GM18511 (cell line): ENCODE measurements around the gene TBC1D21.

Experiments
- ATAC-seq: cut with Tn5 transposase; IDR thresholded peaks from one replicate; pipeline ENCODE4 v1.9.1; 2021; ENCODE audit warnings: mild to moderate bottlenecking, moderate library complexity; ENCODE audit not compliant: unreplicated experiment

Gene TBC1D21, protein sequence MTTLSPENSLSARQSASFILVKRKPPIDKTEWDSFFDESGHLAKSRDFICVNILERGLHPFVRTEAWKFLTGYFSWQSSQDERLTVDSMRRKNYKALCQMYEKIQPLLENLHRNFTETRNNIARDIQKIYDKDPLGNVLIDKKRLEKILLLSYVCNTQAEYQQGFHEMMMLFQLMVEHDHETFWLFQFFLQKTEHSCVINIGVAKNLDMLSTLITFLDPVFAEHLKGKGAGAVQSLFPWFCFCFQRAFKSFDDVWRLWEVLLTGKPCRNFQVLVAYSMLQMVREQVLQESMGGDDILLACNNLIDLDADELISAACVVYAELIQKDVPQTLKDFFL

DNA sequence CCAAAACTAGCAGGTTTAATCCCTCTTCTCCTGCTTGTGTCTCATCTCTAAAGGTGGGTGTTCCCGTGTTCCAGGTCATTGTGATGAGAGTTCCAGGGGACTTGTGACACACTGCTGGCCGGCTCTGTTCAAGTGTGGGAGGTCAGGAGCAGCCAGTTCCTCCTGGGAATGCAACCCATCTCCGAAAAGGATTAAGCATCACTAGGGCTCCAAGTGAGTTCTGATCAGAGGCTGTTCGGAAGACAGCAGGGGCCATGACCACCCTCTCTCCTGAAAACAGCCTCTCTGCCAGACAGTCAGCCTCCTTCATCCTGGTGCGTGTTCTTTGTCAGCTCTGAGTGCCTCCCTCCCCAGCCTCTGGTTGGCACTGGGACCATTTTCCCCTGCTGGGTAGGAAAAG lies at the start of gene TBC1D21:
Gene TBC1D21 (plus strand): TSS at position 109 of the 400 bp plus-strand sequence. CDS start 146 bp downstream, at position 255.
- ATAC-seq: no peak

DNA sequence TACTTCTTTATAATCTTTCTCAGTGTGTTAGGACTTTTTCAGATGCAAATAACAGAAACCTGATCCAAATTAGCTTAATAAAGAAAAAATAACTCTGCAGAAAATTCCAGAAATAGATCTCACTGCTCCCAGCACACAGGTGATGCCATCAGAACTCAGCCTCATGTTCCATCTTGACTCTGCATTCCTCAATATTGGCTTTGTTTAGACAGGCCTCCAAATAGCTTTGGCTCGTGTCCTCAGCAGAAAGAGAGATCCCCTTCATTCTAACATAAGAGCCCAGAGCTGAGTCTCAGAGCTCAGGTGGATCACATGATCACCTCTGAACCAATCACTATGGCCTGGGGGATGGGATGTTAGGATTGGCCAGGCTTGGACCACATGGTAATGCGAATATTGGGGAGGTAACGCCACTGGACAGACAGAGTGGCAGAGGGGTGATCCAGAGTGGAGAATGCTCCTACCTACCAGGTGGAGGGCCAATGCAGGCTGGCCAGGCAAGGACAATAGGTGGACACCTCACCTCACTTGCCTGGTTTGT lies 46.6 kb upstream of the TBC1D21 start:
- ATAC-seq: no peak

DNA sequence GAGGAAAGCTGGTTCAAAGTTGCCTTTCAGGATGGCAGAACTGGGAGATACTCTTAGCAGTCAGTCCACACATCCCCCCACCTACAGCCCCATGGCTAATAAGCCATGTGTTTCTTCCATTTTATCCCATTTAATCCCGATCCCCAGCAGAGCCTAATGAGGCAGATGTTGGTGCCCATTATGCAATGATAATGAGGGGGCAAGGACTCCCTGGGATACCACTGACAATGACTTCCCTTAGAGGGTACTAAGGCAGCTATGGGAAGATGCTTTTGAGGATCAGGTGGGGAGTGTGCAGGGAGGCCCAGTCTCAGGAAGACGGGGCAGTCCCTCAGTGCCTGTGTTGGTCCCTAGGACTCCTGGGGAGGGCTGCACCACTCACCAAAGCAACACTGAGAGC lies 43.8 kb upstream of the TBC1D21 start:
- no peak for ATAC-seq

DNA sequence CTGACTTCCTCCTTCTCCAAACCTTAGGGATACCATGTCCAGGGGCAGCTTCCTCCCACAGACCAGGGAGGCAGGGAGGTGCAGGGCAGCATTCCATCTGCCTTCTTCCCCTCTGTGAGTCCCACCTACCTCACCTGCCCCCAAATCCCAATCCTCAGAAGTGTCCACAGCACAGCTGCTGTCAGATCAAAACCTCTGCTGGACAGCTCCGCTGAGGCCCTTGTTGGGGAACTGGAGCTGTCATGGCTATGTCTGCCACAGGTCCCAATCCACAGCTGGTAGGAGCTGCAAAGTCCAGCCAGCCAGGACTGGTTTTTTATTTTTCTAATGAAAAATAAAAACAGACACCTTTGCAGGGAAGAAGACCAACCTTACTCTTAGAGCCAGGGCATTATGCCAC lies 40.7 kb upstream of the TBC1D21 start:
- no peak for ATAC-seq

DNA sequence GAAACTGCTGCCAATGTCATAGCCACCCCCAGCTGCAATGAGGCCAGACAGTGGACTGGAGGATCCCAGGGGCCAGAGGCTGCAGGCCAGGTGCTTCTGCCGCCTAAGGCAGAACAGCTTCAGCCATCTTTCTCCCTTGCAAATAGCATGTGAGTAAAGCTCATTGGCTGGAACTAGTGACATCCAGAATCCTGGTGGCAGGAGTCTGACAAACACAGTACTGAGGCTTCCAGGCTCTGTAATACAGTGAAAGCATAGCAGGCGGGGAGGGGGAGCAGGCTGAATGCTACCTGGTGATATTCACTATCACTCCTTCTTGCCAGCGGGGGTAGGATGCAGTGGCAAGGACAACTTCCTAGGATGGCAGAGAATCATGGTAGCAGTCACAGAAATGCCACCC lies 36.5 kb upstream of the TBC1D21 start:
- no peak for ATAC-seq

DNA sequence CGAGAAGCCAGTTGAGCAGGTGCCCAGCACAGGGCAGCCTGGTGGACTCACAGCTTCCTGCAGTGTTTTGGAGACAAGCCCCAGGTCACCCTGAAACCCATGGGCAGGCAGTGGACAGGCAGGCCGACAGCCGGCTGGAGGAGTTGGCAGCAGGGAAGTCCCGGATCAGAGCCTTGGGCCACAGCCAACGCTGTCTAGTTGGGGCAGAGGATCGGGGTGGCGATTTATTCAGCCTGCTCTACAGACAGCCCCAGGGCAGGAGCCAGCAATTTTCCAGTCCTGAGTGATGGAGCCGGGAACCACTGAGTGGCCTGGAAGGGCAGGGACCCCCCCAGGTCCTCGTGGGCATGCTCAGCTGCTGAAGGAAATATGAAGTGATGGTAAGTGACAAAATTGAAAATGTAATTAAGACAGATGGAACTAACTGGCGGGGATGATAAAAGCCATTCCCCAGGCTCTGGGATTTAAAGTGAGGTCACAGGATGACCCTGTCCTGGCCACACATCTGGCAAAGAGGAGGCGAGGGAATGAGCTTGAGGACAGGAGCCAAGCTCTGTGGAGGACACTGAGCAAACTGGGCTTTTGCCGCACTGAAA lies 34.4 kb upstream of the TBC1D21 start:
- no peak for ATAC-seq

DNA sequence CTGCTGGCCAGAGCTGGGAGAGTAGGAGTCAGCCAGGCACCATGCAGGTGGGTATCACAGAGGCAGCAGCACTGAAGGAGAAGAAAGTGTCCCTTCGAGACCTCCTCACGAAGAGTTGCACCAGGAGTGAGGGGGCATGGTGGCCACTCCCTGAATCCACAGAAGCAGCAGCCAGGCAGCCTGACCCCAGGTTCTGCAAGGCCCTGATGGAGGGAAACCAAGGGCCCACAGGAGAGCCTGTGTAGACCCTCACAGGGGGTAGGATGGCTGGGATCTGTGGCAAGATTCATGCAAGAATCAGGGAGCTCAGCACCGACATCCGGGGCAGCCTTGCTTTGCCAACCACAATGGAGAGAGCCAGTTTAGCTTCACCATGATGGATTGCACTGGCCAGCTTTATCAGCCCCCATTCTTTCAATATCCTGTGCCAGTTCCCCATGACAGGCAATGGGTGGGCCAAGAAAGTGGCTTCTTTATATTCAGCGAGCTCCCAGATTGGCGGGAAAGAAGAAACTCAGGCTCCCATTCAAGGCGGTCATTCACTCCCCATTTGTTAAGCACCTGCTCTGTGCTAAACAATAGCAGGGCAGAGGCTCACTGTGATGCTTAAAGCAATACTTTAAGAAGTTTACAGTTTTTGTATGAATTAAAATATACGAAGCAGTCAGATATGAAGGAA lies 33.5 kb upstream of the TBC1D21 start:
- ATAC-seq: no peak

DNA sequence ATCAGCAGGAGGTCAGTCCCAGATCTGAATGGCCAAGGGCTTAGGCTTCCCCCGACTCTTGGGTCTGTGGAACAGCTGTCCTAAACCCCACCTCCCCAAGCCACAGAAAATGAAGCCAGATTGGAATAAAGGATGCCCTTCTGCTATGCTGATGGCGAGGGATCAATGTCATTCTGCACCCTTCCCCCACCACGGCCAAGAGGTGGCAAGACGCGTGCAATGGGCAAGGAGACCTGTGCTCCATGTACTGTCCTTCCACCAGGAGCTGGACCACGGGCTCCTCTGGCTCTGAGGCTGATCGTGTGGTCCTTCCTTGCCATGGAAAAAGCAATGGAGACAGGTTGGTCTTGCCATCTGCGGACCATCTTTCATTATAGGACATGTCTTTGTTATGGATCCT lies 32.6 kb upstream of the TBC1D21 start:
- no peak for ATAC-seq

DNA sequence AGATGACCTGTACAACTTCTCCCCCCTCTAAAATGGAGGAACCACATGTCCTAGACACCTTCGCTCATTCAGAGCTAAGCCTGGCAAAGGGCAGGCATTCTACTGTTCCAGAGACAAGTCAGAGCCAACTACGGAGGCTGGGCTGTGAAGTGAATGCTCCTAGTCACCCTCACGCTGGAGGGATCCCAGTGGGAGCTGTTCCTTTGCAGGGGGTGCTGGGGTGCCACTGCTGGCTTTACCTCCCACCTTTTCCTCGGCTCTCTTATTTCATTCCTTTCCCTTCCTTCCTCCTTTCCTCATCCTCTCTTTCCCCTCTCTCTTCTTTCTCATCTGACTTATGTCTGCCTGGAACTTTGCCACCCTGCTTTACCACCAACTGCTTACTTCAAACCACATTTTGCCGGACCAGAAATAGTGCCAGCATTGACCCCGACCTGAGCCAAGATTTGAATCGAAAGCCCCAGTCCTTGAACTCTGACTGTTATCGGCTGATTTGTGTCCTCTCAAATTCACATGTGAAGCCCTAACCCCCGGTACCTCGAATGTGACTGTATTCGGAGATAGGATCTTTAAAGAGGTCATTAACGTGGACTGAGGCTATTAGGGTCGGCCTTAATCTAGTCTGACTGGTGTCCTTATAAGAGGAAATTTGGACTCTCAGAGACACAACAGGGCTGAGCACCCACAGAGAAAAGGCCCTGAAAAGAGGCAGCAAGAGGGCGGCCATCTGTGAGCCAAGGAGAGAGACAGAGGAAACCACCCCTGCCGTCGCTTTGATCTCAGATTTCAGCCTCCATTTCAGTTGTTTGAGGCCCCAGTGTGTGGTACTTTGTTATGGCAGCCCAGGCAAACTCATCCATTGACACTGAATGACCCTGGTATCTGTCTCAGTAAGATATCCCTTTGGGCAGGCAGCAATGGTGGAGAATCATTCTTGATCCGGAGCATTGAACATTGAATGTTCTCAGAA lies 31.3 kb upstream of the TBC1D21 start:
- no peak for ATAC-seq

DNA sequence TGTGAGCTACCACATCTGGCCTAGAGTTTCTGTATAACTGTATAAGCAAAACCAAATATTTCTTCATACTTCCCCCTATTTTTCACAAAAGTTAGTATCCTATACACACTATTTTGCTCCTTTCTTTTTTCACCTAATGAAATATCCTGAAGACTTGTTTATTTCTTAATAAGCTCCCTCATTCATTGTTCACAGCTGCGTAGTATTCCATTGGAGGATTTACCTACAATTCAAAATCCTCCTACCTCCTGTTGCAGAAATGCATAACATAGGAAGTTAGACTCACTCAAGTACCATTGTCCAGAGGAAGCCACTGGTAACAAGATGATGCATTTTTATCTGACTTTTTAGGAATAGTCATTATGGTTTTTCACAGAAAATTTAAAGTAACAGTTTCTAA lies 29.6 kb upstream of the TBC1D21 start:
- no peak for ATAC-seq

DNA sequence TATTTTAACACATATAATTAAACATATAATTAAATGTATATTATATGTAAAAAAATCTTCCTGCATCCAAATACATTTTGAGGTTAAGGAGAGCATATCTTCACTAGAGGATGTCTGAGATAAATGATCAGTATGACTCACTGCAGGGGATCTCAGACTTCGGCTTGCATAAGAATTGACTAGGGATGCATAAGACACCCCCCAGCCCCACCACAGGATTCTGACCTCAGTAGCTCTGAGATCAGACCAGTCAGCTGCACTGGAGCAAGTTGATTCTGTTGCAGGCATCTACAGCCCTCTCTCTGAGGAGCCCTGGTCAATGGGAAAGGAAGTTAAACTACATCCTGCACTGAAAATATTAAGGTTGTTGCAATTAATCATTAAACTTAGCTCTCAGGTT lies 29.0 kb upstream of the TBC1D21 start:
- ATAC-seq: no peak

DNA sequence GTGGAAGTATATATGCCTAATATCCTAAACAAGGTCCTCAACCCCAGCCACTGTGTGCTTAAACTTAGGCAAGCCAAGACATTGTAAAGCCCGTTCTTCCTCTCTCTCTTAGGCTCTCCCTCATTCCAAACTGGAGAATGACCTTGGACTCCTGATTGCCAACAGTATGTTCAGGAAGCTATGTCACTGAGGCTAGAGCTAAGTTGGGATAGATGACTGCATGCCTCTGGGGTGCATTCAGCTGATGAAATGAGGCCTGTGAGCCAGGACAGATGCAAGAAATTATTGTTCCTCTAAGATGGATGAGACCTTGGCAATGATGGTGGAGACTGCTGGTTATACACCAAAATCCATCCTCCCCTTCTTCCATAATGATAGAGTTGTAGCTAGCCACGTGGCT lies 27.9 kb upstream of the TBC1D21 start:
- no peak for ATAC-seq

DNA sequence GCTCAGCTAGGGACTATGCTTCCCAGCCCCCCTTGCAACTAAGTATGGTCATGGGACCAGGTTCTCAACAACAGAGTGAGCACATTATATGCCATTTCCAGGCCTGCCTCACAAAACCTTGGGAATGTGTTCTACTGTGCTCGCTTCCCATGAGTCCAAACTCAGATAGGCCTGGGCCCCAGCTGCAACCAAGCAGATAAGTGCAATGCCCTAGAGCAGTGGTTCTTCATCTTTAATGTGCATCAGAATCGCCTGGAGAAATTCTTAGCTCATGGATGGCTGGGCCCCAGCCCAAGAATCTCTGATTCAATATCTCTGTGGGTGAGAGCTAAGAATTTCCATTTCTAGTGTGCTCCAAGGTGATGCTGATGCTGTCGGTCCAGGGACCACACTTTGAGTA lies 27.5 kb upstream of the TBC1D21 start:
- no peak for ATAC-seq

DNA sequence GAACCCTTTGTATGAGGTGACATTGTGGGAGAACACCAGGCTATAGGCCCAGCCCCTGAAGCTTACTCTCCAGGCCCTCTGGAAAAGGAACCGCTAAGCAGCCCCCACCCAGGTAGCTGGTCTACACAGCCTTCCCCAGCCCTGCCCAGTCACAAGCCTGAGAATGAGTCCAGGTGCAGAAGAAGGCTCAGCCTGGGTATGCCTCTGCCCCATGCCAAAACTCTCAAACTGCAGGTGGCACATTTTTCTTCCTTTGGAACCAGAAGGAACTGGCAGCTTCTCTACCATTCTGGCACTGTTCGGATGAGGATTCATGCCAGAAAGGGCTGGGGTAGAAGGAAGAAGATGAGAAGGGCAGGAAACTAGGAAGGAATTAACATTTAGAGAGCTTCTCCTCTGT lies 23.7 kb upstream of the TBC1D21 start:
- ATAC-seq: no peak

DNA sequence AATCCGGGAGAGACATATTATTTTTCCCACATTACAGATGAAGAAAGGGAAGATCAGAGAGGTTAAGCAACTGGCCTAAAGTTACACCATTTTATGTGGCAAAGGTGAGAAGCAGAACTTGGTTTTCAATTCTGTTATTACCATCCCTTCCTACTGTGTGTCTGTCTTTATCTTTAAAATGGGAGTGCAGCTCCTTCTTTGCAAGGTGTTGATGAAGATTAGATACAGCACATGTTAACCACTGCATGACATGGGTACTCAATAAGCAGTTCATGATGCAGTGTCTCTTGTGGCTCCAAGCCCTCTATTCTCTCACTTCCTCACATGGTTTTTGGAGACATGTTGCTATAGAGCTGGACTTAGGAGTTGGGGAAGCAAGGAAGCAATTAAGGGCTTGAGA lies 23.1 kb upstream of the TBC1D21 start:
- no peak for ATAC-seq

DNA sequence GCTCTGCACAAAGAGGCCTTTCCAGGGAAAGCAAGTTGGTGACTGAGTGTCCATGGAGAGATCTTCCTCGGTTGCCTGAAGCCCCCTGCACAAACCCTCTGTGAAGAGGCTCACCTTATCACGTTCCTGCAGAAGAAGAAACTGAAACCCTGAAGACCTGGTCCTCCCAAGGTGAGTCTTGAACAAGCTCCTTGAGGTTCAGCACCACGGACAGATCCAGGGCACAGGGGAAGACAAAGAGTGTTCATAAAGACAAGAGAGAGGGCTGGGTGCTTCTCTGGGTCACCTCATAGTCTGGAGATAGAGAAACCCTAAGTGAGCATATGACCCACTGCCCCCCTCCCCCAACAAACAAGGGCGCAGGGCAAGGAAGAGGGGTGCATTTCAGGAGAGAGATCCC lies 21.7 kb upstream of the TBC1D21 start:
- no peak for ATAC-seq

DNA sequence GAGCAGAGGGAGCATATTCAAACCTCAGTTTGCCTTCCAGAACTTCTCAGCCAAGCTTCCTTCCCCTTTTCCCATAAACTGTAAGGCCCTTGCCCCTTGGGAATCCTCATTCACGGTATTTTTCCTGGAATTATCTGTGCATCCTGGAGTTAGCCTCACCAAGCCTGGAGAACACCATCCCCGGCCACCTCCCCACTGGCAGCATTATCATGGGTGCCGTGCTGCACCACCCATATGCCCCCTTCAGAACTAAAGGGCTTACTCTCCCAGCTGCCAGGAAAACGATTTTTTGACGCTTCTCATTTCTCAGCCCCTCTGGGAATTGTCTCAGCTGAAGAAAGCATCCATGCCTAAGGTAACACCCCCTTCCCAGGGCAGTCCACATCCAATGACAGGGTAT lies 20.9 kb upstream of the TBC1D21 start:
- ATAC-seq: no peak

DNA sequence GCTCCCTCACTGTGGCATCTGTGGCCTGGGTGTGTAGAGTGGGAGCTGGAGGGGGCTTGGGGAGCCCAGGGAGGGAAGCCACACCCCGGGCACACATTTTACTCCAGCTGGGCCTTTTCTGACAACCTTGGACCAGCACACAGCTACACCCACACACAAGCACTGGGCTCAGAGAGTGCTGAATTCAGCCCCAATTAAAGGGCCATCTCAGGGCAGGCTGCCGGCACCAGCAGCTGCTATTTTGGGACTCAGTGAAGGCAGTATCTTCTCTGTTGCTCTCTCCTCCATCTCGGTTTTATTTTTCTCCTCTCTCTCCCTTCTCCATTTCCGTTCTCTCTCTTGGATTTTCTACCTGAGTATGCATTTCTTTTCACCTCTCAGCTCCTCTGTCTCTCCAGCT lies 19.1 kb upstream of the TBC1D21 start:
- ATAC-seq: no peak

DNA sequence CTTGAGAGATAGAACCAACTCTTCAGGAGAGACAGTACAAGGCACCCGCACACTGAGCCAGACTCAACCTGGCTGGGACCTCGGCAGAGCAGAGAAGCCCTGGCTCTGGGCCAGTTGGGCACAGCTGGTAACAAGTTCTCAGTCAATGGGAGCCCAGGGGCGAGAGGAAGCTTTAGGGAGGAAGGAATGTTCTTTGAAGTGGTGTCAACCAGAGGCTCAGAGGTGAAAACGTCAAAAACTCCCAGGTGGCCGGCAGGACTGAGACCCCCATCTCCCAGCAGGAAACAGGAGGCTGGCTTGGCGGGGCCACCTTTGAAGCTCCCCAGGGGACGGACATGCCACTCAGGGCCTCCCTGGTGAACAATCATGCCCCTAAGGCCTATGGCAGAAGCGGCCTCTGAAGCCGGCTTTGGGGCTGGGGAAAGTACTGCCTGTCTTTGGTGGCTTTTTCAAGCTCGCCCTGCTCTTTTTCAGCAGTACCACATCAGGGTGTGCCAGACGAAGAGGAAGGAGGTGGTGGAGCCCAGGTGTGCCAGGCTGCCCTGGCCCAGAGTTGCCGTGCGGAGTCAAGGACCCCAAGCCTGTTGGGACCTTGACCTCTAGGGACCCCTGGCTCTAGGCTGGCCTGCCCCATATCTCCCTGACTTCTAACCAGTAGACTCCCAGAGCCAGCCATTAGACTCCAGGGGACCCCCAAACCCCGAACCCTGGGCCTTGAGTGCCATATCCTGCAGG lies 16.7 kb upstream of the TBC1D21 start:
- no peak for ATAC-seq
